GM21737 (cell line): ENCODE results near the gene ALKBH3.

Experiments
- ATAC-seq: cut with Tn5 transposase; IDR thresholded peaks from one replicate; pipeline ENCODE4 v1.9.1; 2021; ENCODE audit warnings: mild to moderate bottlenecking, moderate library complexity; ENCODE audit not compliant: unreplicated experiment

ALKBH3 gene

DNA sequence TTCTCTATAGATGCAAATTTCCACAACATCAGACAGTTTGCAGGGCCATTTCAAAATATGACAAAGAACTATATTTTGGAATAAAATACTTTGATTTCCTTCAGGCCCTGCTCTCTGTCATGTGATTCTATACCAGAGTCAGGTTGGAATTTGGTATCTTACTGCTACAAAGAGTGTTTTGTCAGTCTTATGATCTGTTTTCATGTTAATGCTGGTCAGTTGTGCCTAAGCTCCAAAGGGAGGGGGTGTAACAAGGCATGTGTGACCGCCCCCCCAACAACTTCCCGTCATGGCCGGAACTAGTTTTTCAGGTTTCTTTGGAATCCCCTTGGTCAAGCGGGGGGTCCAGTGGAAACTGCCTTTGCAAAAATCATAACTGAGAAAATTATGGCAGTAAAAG, 76.9 kb downstream of the ALKBH3 start:
- no peak for ATAC-seq

DNA sequence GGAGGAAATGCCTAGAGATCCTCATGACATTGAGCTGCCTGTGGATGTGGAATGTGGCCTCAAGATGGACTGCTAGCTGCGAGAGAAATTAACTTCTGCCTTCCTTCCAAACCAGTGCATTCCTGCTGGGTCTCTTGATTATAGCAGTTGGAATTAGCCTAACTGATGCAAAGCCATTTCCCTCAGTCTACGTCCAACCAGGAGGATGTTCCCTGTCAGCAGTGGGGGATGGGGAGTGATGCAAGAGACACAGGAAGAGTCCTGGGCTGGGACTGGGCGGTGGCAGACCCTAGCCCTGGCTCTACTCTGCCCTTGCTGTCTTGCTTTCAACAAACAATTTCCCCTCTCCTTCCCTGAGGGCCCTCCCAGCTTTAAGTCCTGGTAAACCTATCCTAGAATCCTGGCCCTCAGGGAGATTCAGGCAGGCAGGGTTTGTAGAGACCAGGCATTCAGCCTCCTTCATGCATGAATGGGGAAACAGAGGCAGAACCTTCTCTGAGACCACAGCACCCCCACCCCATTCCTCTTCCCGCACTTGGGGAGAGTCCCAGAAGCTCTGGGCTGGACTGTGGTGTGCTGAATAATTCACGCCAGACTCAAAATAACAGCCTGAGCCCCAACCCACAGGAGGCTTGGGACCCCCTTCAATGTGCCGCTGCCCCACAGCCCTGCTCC, 78.8 kb downstream of the ALKBH3 start:
- no peak for ATAC-seq

DNA sequence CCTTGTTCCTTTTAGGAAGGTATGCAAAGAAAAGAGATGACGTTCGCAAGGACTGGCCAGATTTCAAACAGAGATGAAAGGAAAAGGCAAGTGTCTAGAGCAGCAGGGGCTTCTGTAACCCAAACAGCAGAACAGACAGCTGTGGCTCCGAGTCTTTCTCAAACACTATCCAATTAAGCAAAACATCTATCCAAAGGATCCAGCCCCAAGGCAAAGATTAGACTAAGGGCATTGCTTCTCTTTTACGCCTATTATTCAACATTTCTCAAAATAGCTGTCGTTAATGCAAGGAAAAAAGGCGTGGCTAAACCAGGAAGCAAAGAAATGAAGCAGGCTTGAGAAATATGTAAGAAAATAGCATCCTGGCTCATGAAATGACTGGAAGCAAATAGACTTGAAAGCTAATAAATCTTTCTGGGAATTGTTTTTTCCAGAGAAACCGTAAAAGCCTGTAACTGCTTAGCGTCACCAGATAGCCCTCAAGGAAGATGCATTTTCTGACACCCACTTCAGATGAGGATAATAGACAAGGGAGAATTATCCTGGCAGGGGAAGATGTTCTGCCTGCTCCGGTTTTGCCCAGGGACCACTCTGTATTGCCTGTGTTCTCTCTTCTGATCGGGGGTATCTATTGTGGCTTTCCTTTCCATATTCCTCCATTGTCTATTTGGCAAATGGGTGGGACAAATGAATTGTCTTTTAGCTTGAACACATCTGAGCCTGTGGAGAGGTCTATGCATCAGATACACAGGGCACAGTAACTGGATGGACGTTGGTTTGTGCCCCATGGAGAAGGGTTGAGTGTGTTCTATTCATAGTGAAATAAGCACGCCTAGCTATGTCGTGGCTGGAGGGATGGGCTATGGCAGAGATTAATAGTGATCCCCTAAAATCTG, 82.0 kb downstream of the ALKBH3 start:
- ATAC-seq, result no peak

- ATAC-seq, result no peak
These were observed 82.6 kb downstream of the ALKBH3 start for GRCh38 chr11:43963279-43963620.

GRCh38 chr11:43967661-43968060, 87.0 kb downstream of the ALKBH3 start:
- ATAC-seq, result no peak

DNA sequence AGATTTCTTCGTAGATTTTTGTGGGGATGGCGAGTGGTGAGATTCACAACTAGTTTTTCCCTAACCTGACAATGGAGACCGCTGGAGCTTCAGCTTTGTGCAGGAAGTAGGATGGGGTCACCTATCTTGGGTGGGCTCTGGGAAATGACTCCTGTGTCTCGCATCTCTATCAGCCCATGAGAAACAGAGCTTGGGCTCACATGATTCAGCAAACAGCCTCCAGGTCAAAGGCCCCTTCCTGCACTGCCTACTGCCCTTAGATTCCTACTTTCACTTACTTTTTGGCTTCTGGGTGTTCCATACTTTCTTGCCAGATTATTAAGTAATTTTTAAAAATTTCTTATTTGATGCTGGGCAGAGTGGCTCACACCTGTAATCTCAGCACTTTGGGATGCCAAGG, 88.1 kb downstream of the ALKBH3 start:
- no peak for ATAC-seq

DNA sequence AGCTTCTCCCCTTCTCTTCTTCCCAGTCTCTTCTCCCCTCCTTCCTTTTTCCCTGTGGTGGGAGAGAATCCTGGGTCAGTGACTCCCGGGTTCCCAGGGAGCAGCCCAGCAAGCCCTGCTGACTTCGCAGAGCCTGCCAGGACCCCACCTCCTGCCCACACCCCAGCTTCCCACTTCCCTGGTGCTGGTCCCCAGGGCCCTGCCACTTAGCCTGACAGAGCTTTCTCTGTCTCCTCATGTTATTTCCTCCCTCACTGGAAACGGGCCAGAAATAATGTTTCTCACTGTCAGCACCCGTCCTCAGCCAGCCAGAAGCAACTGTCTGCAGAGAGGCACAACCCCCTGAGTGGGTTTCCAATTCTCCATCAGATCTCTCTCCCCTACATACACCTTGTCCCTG, 88.9 kb downstream of the ALKBH3 start:
- no peak for ATAC-seq
